A172 (cell line): ENCODE measurements around the gene KCNK18. TPM values are rescaled to one million over a fixed set of nuclear protein-coding genes. Genes with fewer than 3 reads are reported as not detected.

Experiments used
- DNase-seq: peaks from one replicate; pipeline ENCODE4 v3.0.0-alpha.2; 2015; ENCODE audit warnings: low spot score
- total RNA-seq: library from RNA; depleted of rRNA; stranded (reverse); fragments of >200 nt; shearing (Covaris generic); gene quantifications from 2 replicates; pipeline ENCODE4 v1.2.3, GENCODE V29; 2014; rRNA removed

The KCNK18 gene
- total RNA-seq, 1 experiment from 2014 or later, result not detected

GRCh38 chr10:117250411-117250810, 53.1 kb downstream of the KCNK18 start:
- DNase-seq, result no peak

- no peak for DNase-seq
Observed at GRCh38 chr10:117253908-117254307, 56.6 kb downstream of the KCNK18 start.

GRCh38 chr10:117254338-117254737, 57.0 kb downstream of the KCNK18 start:
- DNase-seq, result no peak

DNA sequence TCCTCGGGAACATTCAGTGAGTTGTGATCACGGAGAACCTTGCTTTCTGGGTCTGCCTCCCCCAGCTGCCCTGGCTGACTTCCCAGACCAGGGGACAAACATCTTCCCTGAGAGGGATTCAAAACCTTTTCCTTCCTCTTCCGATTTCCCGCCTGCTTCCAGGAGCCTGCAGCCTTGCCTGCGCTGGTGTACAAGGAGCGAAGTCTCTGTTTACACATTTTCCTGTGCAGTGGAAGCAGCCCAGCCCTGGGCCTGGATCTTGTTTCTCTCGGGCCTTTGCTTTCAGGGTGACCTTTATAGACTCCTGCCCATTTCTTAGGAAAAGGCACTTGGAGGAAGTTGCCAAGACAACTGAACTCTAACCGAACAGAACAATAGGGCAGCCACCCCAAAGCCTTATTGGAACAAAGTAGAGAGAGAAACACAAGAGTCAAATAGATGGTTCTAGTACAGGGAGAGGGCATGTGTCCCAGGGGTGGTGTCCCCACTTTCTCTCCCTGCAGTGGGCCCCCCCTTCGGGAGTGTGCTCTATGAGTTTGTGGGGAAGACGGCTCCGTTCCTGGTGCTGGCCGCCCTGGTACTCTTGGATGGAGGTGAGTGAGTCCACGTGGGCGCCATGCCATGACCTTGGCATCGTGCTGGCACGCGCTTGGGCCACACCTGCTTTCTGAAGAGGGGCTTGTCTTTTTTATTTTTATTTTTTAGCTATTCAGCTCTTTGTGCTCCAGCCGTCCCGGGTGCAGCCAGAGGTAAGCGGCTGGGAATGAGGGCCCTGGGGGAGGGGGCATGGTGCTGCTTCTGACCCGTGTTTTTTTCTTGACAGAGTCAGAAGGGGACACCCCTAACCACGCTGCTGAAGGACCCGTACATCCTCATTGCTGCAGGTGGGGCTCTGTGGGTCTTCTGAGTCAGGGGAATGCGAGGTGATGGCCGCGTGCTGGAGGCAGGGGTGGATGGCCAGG, 57.8 kb downstream of the KCNK18 start:
- DNase-seq, result no peak

DNA sequence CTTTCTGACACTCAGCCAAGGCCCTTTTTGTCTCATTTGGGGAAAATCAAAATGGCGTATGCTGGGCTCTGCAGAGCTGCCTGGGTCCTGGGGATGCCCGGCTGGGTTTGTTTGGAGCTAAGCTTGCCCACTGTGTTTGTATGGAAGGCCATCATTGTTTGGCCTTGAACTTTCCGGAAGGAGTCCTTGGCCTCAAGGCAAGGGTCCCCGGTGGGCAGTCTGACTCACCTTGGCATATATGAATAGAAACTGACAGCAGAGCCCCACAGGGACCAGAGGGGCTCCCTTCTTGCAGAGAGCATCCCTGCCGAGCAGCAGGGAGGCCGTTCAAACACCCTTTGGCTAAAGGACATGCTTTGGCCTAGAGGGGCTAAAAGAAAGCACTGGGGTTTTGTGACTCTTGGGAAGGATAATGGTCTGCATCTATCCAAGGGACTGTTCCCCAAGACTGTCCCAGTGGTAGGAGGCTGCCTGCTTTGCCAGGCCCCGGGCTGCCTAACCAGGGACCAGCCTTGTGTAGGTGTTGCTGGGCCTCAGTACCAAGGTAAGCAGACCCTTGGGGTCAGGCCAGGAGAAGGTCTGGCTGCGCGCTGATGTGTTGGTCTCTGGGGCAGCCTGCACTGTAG, 58.7 kb downstream of the KCNK18 start:
- no peak for DNase-seq

DNA sequence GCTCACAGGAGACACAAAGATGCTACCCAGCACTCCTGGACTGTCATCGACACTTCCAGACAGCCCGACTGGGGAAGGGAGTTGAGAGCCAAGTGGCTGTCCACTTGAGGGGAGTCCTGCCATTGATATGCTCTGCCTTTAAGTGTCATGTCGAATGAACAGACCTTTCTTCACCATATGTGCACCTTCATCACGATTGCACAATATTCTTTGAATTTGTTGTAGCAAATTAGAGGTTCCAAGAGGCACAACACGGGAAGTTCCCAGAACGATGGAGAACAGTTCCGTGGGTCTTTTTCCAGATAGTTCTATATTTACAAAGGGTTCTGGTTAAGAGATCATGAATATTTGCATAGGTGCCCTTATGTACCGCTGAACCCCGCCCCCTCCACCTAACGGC, 59.6 kb downstream of the KCNK18 start:
- DNase-seq, result no peak

- DNase-seq, result no peak
Observed at GRCh38 chr10:117257721-117258120, 60.4 kb downstream of the KCNK18 start.

GRCh38 chr10:117259279-117259678, 62.0 kb downstream of the KCNK18 start:
- no peak for DNase-seq

Other genes starting within 250 kb of the KCNK18 start
- gene SHTN1, start 192.3 kb upstream of the KCNK18 start, total RNA-seq, result 5.6 and 7.7 TPM in 2 replicates
- not detected in 2 replicates for gene VAX1, start 59.2 kb upstream of the KCNK18 start, total RNA-seq
- gene SLC18A2, start 43.6 kb downstream of the KCNK18 start, total RNA-seq, result not detected in 2 replicates
- 23.9 and 24.8 TPM in 2 replicates for gene PDZD8, start 178.0 kb downstream of the KCNK18 start, total RNA-seq